ENCODE data around the gene FER. TPM values are rescaled to one million over a fixed set of nuclear protein-coding genes. Genes with fewer than 3 reads are reported as not detected.

The FER gene
- total and polyA plus RNA-seq, 9 of the 15 experiments (the other 6 are each of a cell fraction or from before 2014, with no cell fraction given) = 6.7 to 18.2 (median 8.9) TPM

DNA sequence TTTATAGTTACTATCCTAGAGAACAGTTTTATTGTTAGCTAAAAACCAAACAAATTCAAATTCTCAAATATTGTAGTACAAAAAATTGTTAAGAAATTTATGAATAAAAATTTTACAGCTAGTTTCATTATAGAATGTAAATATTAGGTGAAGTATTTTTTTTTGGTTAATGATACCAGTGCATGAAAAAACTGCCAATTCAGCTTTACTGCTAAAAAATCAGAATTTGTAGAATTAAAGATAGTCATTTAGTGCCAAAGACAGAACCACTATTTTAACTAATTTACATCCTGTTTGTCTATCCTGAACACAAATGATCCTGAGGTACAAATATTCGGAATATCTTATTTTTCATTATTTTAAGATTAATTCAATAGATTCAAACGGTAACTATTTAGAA lies 202.6 kb downstream of the FER start (continued):
- TF ChIP-seq, protein P1, sequence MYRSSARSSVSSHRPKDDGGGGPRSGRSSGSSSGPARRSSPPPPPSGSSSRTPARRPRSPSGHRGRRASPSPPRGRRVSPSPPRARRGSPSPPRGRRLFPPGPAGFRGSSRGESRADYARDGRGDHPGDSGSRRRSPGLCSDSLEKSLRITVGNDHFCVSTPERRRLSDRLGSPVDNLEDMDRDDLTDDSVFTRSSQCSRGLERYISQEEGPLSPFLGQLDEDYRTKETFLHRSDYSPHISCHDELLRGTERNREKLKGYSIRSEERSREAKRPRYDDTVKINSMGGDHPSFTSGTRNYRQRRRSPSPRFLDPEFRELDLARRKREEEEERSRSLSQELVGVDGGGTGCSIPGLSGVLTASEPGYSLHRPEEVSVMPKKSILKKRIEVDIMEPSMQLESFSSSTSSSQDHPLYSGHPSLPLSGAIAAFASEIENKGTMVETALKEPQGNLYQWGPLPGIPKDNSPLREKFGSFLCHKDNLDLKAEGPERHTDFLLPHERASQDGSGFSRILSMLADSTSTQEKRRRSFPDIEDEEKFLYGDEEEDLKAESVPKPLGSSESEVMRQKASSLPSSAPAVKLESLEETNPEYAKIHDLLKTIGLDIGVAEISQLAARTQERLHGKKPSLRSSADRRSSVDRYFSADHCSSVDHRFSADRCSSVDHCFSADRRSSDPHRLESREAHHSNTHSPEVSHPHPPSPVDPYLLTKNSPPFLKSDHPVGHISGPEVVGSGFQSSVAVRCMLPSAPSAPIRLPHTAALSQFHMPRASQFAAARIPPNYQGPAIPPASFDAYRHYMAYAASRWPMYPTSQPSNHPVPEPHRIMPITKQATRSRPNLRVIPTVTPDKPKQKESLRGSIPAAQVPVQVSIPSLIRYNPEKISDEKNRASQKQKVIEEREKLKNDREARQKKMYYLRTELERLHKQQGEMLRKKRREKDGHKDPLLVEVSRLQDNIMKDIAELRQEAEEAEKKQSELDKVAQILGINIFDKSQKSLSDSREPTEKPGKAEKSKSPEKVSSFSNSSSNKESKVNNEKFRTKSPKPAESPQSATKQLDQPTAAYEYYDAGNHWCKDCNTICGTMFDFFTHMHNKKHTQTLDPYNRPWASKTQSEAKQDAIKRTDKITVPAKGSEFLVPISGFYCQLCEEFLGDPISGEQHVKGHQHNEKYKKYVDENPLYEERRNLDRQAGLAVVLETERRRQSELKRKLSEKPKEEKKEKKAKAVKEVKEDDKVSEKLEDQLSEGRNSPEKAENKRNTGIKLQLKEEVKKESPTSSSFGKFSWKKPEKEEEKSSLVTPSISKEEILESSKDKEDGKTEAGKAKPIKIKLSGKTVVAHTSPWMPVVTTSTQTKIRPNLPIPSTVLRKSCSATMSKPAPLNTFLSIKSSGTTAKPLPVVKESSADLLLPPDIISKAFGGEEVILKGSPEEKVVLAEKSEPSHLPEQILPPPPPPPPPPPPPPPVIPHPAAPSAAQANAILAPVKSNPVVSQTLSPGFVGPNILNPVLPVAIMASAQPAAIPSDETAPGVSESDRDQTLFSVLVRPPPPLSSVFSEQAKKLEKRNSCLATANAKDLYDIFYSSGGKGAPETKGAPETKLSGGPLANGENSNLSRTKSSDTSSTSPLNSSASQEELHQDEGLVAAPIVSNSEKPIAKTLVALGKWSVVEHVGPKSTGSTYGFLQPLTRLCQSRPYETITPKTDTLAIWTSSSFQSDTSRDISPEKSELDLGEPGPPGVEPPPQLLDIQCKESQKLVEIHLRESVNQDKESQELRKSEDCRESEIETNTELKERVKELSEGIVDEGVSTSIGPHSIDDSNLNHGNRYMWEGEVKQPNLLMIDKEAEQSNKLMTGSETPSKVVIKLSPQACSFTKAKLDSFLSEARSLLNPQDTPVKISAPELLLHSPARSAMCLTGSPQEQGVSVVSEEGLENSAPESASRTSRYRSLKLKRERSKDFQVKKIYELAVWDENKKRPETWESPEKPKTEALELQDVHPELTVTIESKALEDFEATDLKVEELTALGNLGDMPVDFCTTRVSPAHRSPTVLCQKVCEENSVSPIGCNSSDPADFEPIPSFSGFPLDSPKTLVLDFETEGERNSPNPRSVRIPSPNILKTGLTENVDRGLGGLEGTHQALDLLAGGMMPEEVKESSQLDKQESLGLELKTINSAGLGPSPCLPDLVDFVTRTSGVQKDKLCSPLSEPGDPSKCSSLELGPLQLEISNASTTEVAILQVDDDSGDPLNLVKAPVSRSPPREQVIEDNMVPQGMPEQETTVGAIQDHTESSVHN (IDR thresholded peaks at IDR 0.05; ENCODE audit: borderline replicate concordance in 1 of 2, low read depth in 1 of 2) = no peak
- TF ChIP-seq, protein P2, sequence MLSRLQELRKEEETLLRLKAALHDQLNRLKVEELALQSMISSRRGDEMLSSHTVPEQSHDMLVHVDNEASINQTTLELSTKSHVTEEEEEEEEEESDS (CRISPR knock-in tag; IDR thresholded peaks at IDR 0.05) = no peak
- TF ChIP-seq, protein P3, sequence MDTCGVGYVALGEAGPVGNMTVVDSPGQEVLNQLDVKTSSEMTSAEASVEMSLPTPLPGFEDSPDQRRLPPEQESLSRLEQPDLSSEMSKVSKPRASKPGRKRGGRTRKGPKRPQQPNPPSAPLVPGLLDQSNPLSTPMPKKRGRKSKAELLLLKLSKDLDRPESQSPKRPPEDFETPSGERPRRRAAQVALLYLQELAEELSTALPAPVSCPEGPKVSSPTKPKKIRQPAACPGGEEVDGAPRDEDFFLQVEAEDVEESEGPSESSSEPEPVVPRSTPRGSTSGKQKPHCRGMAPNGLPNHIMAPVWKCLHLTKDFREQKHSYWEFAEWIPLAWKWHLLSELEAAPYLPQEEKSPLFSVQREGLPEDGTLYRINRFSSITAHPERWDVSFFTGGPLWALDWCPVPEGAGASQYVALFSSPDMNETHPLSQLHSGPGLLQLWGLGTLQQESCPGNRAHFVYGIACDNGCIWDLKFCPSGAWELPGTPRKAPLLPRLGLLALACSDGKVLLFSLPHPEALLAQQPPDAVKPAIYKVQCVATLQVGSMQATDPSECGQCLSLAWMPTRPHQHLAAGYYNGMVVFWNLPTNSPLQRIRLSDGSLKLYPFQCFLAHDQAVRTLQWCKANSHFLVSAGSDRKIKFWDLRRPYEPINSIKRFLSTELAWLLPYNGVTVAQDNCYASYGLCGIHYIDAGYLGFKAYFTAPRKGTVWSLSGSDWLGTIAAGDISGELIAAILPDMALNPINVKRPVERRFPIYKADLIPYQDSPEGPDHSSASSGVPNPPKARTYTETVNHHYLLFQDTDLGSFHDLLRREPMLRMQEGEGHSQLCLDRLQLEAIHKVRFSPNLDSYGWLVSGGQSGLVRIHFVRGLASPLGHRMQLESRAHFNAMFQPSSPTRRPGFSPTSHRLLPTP (IDR thresholded peaks at IDR 0.05; ENCODE audit: borderline replicate concordance, extremely low read depth, insufficient read length) = no peak
- TF ChIP-seq HDAC8 (tag; IDR thresholded peaks at IDR 0.05) (no peak), MAFF (IDR thresholded peaks at IDR 0.05; ENCODE audit: low read length) (peak; percentile 43; the same call in 1 of the 2 replicates)
